Spinal cord (tissue), 10 donors: ENCODE results near the gene TREX2. TPM values are rescaled to one million over a fixed set of nuclear protein-coding genes. Genes with fewer than 3 reads are reported as not detected.

ENCODE experiments used
- DNase-seq, 6 donors: peaks; one replicate each; pipeline versions ENCODE4 v3.0.0 to v3.0.0-alpha.2; 2013 to 2015; ENCODE audit warnings: low spot score in 6 of 6, low read depth in 4 of 6
- H3K27ac ChIP-seq: one replicate; pipeline ENCODE4 v1.5.1; 2013; ENCODE audit warnings: low read depth, low read length, control low read depth
- H3K27me3 ChIP-seq: one replicate; pipeline ENCODE4 v1.6.1; 2013; ENCODE audit warnings: low read length; ENCODE audit not compliant: control insufficient read depth, insufficient read depth
- H3K36me3 ChIP-seq: one replicate; pipeline ENCODE4 v1.6.1; 2013; ENCODE audit warnings: low read length; ENCODE audit not compliant: control insufficient read depth, insufficient read depth
- H3K4me1 ChIP-seq: one replicate; pipeline ENCODE4 v1.6.1; 2013; ENCODE audit warnings: low read length; ENCODE audit not compliant: control insufficient read depth, insufficient read depth
- H3K4me3 ChIP-seq: one replicate; pipeline ENCODE4 v1.5.1; 2013; ENCODE audit warnings: low read depth, low read length, control low read depth
- H3K9me3 ChIP-seq: one replicate; pipeline ENCODE4 v1.6.1; 2013; ENCODE audit warnings: low read length; ENCODE audit not compliant: control insufficient read depth, insufficient read depth
- WGBS: methylation state at CpG from one replicate; pipeline ENCODE4 v1.1.5; 2013; ENCODE audit warnings: missing lambda C conversion rate; ENCODE audit not compliant: insufficient coverage; 5-methylcytosine and 5-hydroxymethylcytosine counted together
- polyA plus RNA-seq, 2 donors: library from polyadenylated mRNA; unstranded; fragments of 120-200 nt; gene quantifications; one replicate each; pipeline ENCODE4 v1.2.1, GENCODE V29; 2013; ENCODE audit not compliant: insufficient read length in 2 of 2
- total RNA-seq, 2 donors: library from RNA; depleted of rRNA in 1 of 2; stranded (reverse); fragments of 120-200 nt in 1 of 2; fragments of >200 nt in 1 of 2; gene quantifications; one replicate each; pipeline versions ENCODE4 v1.2.3 to v1.2.4, GENCODE V29; 2013 to 2014
- donor health status: healthy.

The TREX2 gene
- total and polyA plus RNA-seq, 4 donors = 0.41 to 0.77 (median 0.50) TPM; not detected in 1

GRCh38 chrX:153448556-153449367 is 2.9 kb upstream of the TREX2 start:
- no peaks in the 10 kb centered on the region for H3K4me1 ChIP-seq
- peaks cover 44% of the 10 kb centered on the region for H3K36me3 ChIP-seq
- no peaks in the 10 kb centered on the region for H3K27me3 ChIP-seq
- WGBS = 84% methylated on average over 16 of the region's 21 CpGs
- no peak for DNase-seq
- no peaks in the 10 kb centered on the region for H3K9me3 ChIP-seq
- H3K27ac ChIP-seq = no peak overlapping the region
- H3K4me3 ChIP-seq = no peak overlapping the region

- WGBS = 76% methylated on average over 5 of the region's 8 CpGs
- Histone ChIP-seq H3K27ac (no peak overlapping the region), H3K4me1 (no peaks in the 10 kb centered on the region), H3K36me3 (peaks cover 44% of the 10 kb centered on the region), H3K4me3 (no peak overlapping the region), H3K27me3 (no peaks in the 10 kb centered on the region), H3K9me3 (no peaks in the 10 kb centered on the region)
- DNase-seq = no peak
Observed at GRCh38 chrX:153447581-153447960, 1.7 kb upstream of the TREX2 start.

GRCh38 chrX:153446950-153447580 is 1.2 kb upstream of the TREX2 start:
- no peak overlapping the region for H3K27ac ChIP-seq
- no peaks in the 10 kb centered on the region for H3K9me3 ChIP-seq
- H3K4me1 ChIP-seq = no peaks in the 10 kb centered on the region
- H3K36me3 ChIP-seq = peaks cover 44% of the 10 kb centered on the region
- no peak for DNase-seq
- WGBS = 88% methylated on average over 16 of the region's 17 CpGs
- no peaks in the 10 kb centered on the region for H3K27me3 ChIP-seq
- H3K4me3 ChIP-seq = no peak overlapping the region

- WGBS = 83% methylated on average over 9 of the region's 10 CpGs
- peaks cover 44% of the 10 kb centered on the region for H3K36me3 ChIP-seq
- no peak overlapping the region for H3K27ac ChIP-seq
- H3K4me1 ChIP-seq = no peaks in the 10 kb centered on the region
- no peak overlapping the region for H3K4me3 ChIP-seq
- H3K9me3 ChIP-seq = no peaks in the 10 kb centered on the region
- no peaks in the 10 kb centered on the region for H3K27me3 ChIP-seq
- no peak for DNase-seq
Observed at GRCh38 chrX:153446636-153446936, 730 bp upstream of the TREX2 start.

GRCh38 chrX:153445106-153445855 is 575 bp downstream of the TREX2 start:
- Histone ChIP-seq H3K27ac (no peak overlapping the region), H3K9me3 (no peaks in the 10 kb centered on the region), H3K36me3 (peaks cover 37% of the 10 kb centered on the region), H3K4me1 (no peaks in the 10 kb centered on the region), H3K4me3 (no peak overlapping the region), H3K27me3 (no peaks in the 10 kb centered on the region)
- WGBS = 88% methylated on average over 35 of the region's 35 CpGs
- no peak for DNase-seq

- Histone ChIP-seq H3K4me3 (no peak overlapping the region), H3K4me1 (no peaks in the 10 kb centered on the region), H3K9me3 (no peaks in the 10 kb centered on the region), H3K27me3 (no peaks in the 10 kb centered on the region), H3K27ac (no peak overlapping the region), H3K36me3 (peaks cover 31% of the 10 kb centered on the region)
- no peak for DNase-seq
- 88% methylated on average over 37 of the region's 37 CpGs for WGBS
Observed at GRCh38 chrX:153444333-153445011, 1.4 kb downstream of the TREX2 start.

- no peaks in the 10 kb centered on the region for H3K9me3 ChIP-seq
- no peak overlapping the region for H3K27ac ChIP-seq
- WGBS = 91% methylated on average over 24 of the region's 25 CpGs
- no peaks in the 10 kb centered on the region for H3K4me1 ChIP-seq
- no peak overlapping the region for H3K4me3 ChIP-seq
- H3K27me3 ChIP-seq = no peaks in the 10 kb centered on the region
- peaks cover 24% of the 10 kb centered on the region for H3K36me3 ChIP-seq
- DNase-seq = no peak
Observed at GRCh38 chrX:153443476-153444332, 2.2 kb downstream of the TREX2 start.

GRCh38 chrX:153442463-153442862 is 3.4 kb downstream of the TREX2 start:
- H3K27ac ChIP-seq = no peak overlapping the region
- DNase-seq = no peak
- H3K4me3 ChIP-seq = no peak overlapping the region
- H3K4me1 ChIP-seq = no peaks in the 10 kb centered on the region
- peaks cover 21% of the 10 kb centered on the region for H3K36me3 ChIP-seq
- no peaks in the 10 kb centered on the region for H3K9me3 ChIP-seq
- H3K27me3 ChIP-seq = no peaks in the 10 kb centered on the region
- WGBS = 71% methylated on average over 5 of the region's 5 CpGs

- Histone ChIP-seq H3K4me1 (no peaks in the 10 kb centered on the region), H3K4me3 (no peak overlapping the region), H3K36me3 (peaks cover 17% of the 10 kb centered on the region), H3K27me3 (no peaks in the 10 kb centered on the region), H3K9me3 (no peaks in the 10 kb centered on the region), H3K27ac (no peak overlapping the region)
- DNase-seq = no peak
- 86% methylated on average over 8 of the region's 9 CpGs for WGBS
Observed at GRCh38 chrX:153441981-153442380, 3.9 kb downstream of the TREX2 start.
